H9 (cell line): ENCODE data around the gene EFCAB11. TPM values are rescaled to one million over a fixed set of nuclear protein-coding genes. Genes with fewer than 3 reads are reported as not detected.

Experiments
- DNase-seq: peaks from one replicate; pipeline ENCODE4 v3.0.0-alpha.2; 2017
- H2AFZ ChIP-seq: one replicate; pipeline ENCODE4 v1.6.1; 2013; ENCODE audit warnings: mild to moderate bottlenecking, low read length, control low read depth, moderate library complexity
- H2AK5ac ChIP-seq: 2 replicates; pipeline ENCODE4 v1.6.1; 2013; ENCODE audit warnings: low read length, control low read depth, mixed read lengths; ENCODE audit not compliant: insufficient read length
- H2BK120ac ChIP-seq: one replicate; pipeline ENCODE4 v1.6.1; 2013; ENCODE audit warnings: low read depth, mild to moderate bottlenecking, low read length, control low read depth, inconsistent platforms; ENCODE audit not compliant: poor library complexity, severe bottlenecking
- H2BK12ac ChIP-seq: 2 replicates; pipeline ENCODE4 v1.6.1; 2013; ENCODE audit warnings: low read length, control low read depth, mixed read lengths, low read depth; ENCODE audit not compliant: insufficient read length
- H2BK15ac ChIP-seq: 2 replicates; pipeline ENCODE4 v1.6.1; 2013; ENCODE audit warnings: low read depth, low read length, control low read depth
- H2BK20ac ChIP-seq: one replicate; pipeline ENCODE4 v1.6.1; 2013; ENCODE audit warnings: low read depth, mild to moderate bottlenecking, low read length, control low read depth, inconsistent platforms; ENCODE audit not compliant: poor library complexity, severe bottlenecking
- H2BK5ac ChIP-seq: 2 replicates; pipeline ENCODE4 v1.6.1; 2013; ENCODE audit warnings: low read length, control low read depth, mixed read lengths; ENCODE audit not compliant: insufficient read length
- H3K14ac ChIP-seq: 2 replicates; pipeline ENCODE4 v1.6.1; 2013; ENCODE audit warnings: low read length, control low read depth; ENCODE audit not compliant: insufficient read depth
- H3K18ac ChIP-seq: 2 replicates; pipeline ENCODE4 v1.6.1; 2013; ENCODE audit warnings: low read depth, mild to moderate bottlenecking, mixed read lengths, low read length, control low read depth; ENCODE audit not compliant: insufficient read length
- H3K23ac ChIP-seq: 2 replicates; pipeline ENCODE4 v1.6.1; 2013; ENCODE audit warnings: low read length, control low read depth, mixed read lengths, low read depth; ENCODE audit not compliant: insufficient read length
- H3K23me2 ChIP-seq: 2 replicates; pipeline ENCODE4 v1.6.1; 2013; ENCODE audit warnings: low read depth, mild to moderate bottlenecking, mixed read lengths, low read length, control low read depth; ENCODE audit not compliant: insufficient read length, poor library complexity, severe bottlenecking
- H3K27ac ChIP-seq: 2 replicates; pipeline ENCODE4 v1.5.1; 2013; ENCODE audit warnings: low read length, control low read depth, mixed read lengths, low read depth; ENCODE audit not compliant: insufficient read length
- H3K27me3 ChIP-seq: 2 replicates; pipeline ENCODE4 v1.6.1; 2013; ENCODE audit warnings: low read length, control low read depth, inconsistent platforms; ENCODE audit not compliant: insufficient read depth
- H3K4ac ChIP-seq: 2 replicates; pipeline ENCODE4 v1.6.1; 2013; ENCODE audit warnings: low read depth, mild to moderate bottlenecking, control low read depth, inconsistent platforms, low read length, moderate library complexity
- H3K4me1 ChIP-seq: 2 replicates; pipeline ENCODE4 v1.6.1; 2013; ENCODE audit warnings: low read length, control low read depth, inconsistent platforms; ENCODE audit not compliant: insufficient read depth
- H3K4me2 ChIP-seq: 2 replicates; pipeline ENCODE4 v1.6.1; 2013; ENCODE audit warnings: low read length, control low read depth, mixed read lengths; ENCODE audit not compliant: insufficient read length, insufficient read depth
- H3K56ac ChIP-seq: 2 replicates; pipeline ENCODE4 v1.6.1; 2013; ENCODE audit warnings: low read depth, mild to moderate bottlenecking, mixed read lengths, low read length, control low read depth; ENCODE audit not compliant: insufficient read length
- H3K79me1 ChIP-seq: 2 replicates; pipeline ENCODE4 v1.6.1; 2013; ENCODE audit warnings: low read depth, mild to moderate bottlenecking, moderate library complexity, low read length, control low read depth, inconsistent platforms; ENCODE audit not compliant: insufficient read depth, poor library complexity, severe bottlenecking
- H3K79me2 ChIP-seq: 2 replicates; pipeline ENCODE4 v1.6.1; 2013; ENCODE audit warnings: low read length, control low read depth, inconsistent platforms; ENCODE audit not compliant: insufficient read depth
- H3K9ac ChIP-seq: 2 replicates; pipeline ENCODE4 v1.6.1; 2013; ENCODE audit warnings: low read length, control low read depth, mixed read lengths; ENCODE audit not compliant: insufficient read length; ENCODE audit errors: extremely low read depth
- H3K9me3 ChIP-seq: one replicate; pipeline ENCODE4 v1.6.1; 2013; ENCODE audit warnings: low read depth, low read length, inconsistent platforms; ENCODE audit not compliant: control insufficient read depth
- H3T11ph ChIP-seq: one replicate; pipeline ENCODE4 v1.6.1; 2013; ENCODE audit warnings: mild to moderate bottlenecking, low read length, control low read depth, inconsistent platforms
- H4K20me1 ChIP-seq: one replicate; pipeline ENCODE4 v1.6.1; 2013; ENCODE audit not compliant: control insufficient read depth, insufficient read length, insufficient read depth
- H4K5ac ChIP-seq: 2 replicates; pipeline ENCODE4 v1.6.1; 2013; ENCODE audit warnings: low read depth, mild to moderate bottlenecking, mixed read lengths, low read length, control low read depth; ENCODE audit not compliant: insufficient read length
- H4K8ac ChIP-seq: replicated peaks from 2 replicates; pipeline ENCODE4 v1.6.1; 2013; ENCODE audit warnings: low read length, control low read depth, mixed read lengths, low read depth; ENCODE audit not compliant: insufficient read length
- H4K91ac ChIP-seq: 2 replicates; pipeline ENCODE4 v1.6.1; 2013; ENCODE audit warnings: low read depth, mild to moderate bottlenecking, moderate library complexity, mixed read lengths, low read length, control low read depth; ENCODE audit not compliant: insufficient read length
- H3K27ac Mint-ChIP-seq, 3 experiments: 2 replicates in 2 of 3; 3 replicates in 1 of 3; pipeline ENCODE4 v1.8.0; 2020 to 2021; ENCODE audit warnings: mixed read lengths in 3 of 3, mild to moderate bottlenecking in 1 of 3, moderate library complexity in 1 of 3
- H3K27me3 Mint-ChIP-seq: 2 replicates; pipeline ENCODE4 v1.8.0; 2021; ENCODE audit warnings: low read depth, mild to moderate bottlenecking, moderate library complexity, mixed read lengths
- H3K36me3 Mint-ChIP-seq, 3 experiments: 2 replicates in 2 of 3; 3 replicates in 1 of 3; pipeline ENCODE4 v1.8.0; 2020 to 2021; ENCODE audit warnings: low read depth in 3 of 3, mixed read lengths in 3 of 3; ENCODE audit not compliant: insufficient read depth in 1 of 3
- H3K4me1 Mint-ChIP-seq, 2 experiments: 2 replicates each; pipeline ENCODE4 v1.8.0; 2020; ENCODE audit warnings: mixed read lengths in 2 of 2
- H3K4me3 Mint-ChIP-seq, 2 experiments: 2 replicates in 1 of 2; 3 replicates in 1 of 2; pipeline ENCODE4 v1.8.0; 2020 to 2021; ENCODE audit warnings: mild to moderate bottlenecking in 2 of 2, mixed read lengths in 2 of 2, moderate library complexity in 1 of 2
- H3K9me3 Mint-ChIP-seq, 2 experiments: 2 replicates in 1 of 2; 3 replicates in 1 of 2; pipeline ENCODE4 v1.8.0; 2020; ENCODE audit warnings: mild to moderate bottlenecking in 2 of 2, mixed read lengths in 2 of 2, moderate library complexity in 1 of 2
- WGBS: extraction: QIAGEN DNeasy Blood & Tissue Kit; methylation state at CpG from one replicate; pipeline ENCODE4 v1.1.7; 2013; ENCODE audit warnings: missing lambda C conversion rate, low lambda C conversion rate, mixed read lengths; ENCODE audit not compliant: insufficient read length; ENCODE audit errors: extremely low coverage; 5-methylcytosine and 5-hydroxymethylcytosine counted together
- total RNA-seq: library from RNA; stranded (reverse); gene quantifications from 2 replicates; pipeline ENCODE4 v1.2.1, GENCODE V29; 2021
- TF ChIP-seq, protein P1 (sequence below): fragments of 200-600 bp; sonication (generic); conservative IDR thresholded peaks from 3 replicates; pipeline ENCODE4 v1.8.0; 2021; ENCODE audit warnings: antibody characterized with exemption, mild to moderate bottlenecking

EFCAB11 gene
- total RNA-seq, 1 experiment from 2014 or later = 17.4 TPM

DNA sequence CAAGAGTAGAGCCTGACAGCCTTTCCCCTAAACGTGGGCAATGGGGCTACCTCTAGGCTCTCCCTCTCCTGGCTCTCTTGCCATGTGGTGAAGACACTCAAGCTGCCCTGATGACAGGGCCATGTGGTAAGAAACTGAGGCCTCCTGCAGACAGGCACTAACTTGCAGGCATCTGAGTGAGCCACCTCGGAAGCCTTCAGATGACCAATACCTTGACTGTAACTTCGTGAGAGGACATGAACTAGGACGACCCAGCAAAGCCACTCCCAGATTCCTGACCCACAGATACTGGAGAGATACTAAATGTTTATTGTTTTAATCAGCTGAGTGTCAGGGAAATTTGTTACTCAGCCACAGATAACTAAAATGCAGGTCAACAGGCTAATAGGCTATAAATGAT lies 96.4 kb downstream of the EFCAB11 start:
- H3K4me3 Mint-ChIP-seq = no peak overlapping the region
- Histone ChIP-seq H3K27me3 (no peaks in the 10 kb centered on the region), H3K79me1 (no peaks in the 10 kb centered on the region), H3K9ac (no peak overlapping the region), H2BK15ac (no peak overlapping the region), H3K4ac (no peak overlapping the region), H3T11ph (no peak overlapping the region), H4K8ac (no peak overlapping the region), H3K79me2 (no peaks in the 10 kb centered on the region), H3K18ac (no peak overlapping the region), H3K9me3 (no peaks in the 10 kb centered on the region), H2BK5ac (no peak overlapping the region), H3K4me1 (no peaks in the 10 kb centered on the region), H4K91ac (no peak overlapping the region), H3K56ac (no peak overlapping the region), H4K20me1 (no peaks in the 10 kb centered on the region), H3K27ac (no peak overlapping the region), H3K23ac (no peak overlapping the region), H3K14ac (no peak overlapping the region), H2AK5ac (no peak overlapping the region), H2AFZ (no peak overlapping the region), H2BK120ac (no peak overlapping the region), H2BK12ac (no peak overlapping the region), H4K5ac (no peak overlapping the region), H3K23me2 (no peaks in the 10 kb centered on the region), H2BK20ac (no peak overlapping the region), H3K4me2 (no peak overlapping the region)
- no peaks in the 10 kb centered on the region; a peak in 1 of 5 replicates for H3K9me3 Mint-ChIP-seq
- H3K4me1 Mint-ChIP-seq = no peaks in the 10 kb centered on the region
- no CpG with 5 or more reads among the region's 4 CpGs for WGBS
- no peak overlapping the region for H3K27ac Mint-ChIP-seq
- H3K27me3 Mint-ChIP-seq = no peaks in the 10 kb centered on the region
- DNase-seq = no peak
- TF ChIP-seq, protein P1, sequence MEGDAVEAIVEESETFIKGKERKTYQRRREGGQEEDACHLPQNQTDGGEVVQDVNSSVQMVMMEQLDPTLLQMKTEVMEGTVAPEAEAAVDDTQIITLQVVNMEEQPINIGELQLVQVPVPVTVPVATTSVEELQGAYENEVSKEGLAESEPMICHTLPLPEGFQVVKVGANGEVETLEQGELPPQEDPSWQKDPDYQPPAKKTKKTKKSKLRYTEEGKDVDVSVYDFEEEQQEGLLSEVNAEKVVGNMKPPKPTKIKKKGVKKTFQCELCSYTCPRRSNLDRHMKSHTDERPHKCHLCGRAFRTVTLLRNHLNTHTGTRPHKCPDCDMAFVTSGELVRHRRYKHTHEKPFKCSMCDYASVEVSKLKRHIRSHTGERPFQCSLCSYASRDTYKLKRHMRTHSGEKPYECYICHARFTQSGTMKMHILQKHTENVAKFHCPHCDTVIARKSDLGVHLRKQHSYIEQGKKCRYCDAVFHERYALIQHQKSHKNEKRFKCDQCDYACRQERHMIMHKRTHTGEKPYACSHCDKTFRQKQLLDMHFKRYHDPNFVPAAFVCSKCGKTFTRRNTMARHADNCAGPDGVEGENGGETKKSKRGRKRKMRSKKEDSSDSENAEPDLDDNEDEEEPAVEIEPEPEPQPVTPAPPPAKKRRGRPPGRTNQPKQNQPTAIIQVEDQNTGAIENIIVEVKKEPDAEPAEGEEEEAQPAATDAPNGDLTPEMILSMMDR = no peak
- peaks cover 0 to 6% (median 5%) of the 10 kb centered on the region in 3 experiments; a peak in 2 of 7 replicates for H3K36me3 Mint-ChIP-seq
